HepG2 (cell line): Measurements from ENCODE around the gene ABI3.

Experiments used
- BHLHE40 ChIP-seq: IDR thresholded peaks from 2 replicates; pipeline ENCODE4 v1.6.1; 2011; ENCODE audit warnings: low read length, improper control_type of control experiment
- EP300 ChIP-seq, 3 experiments: sonication (generic) in 1 of 3; formaldehyde crosslinking in 1 of 3; IDR thresholded peaks; 2 replicates each; pipeline versions ENCODE4 v1.5.1 to v1.6.1; 2011 to 2020; ENCODE audit warnings: low read depth in 2 of 3, low read length in 2 of 3, borderline replicate concordance in 1 of 3, improper control_type of control experiment in 1 of 3, mild to moderate bottlenecking in 1 of 3, missing genetic modification reagents in 1 of 3, moderate library complexity in 1 of 3
- NCOA2 ChIP-seq: sonication (generic); formaldehyde crosslinking; IDR thresholded peaks from 2 replicates; pipeline ENCODE4 v1.8.0; 2022; ENCODE audit warnings: inconsistent platforms
- RARA ChIP-seq: IDR thresholded peaks from 2 replicates; pipeline ENCODE4 v1.6.1; 2016; ENCODE audit warnings: missing genetic modification reagents, missing compliant biosample characterization
- RFX5 ChIP-seq: IDR thresholded peaks from 2 replicates; pipeline ENCODE4 v1.6.1; 2011; ENCODE audit warnings: low read depth, low read length, improper control_type of control experiment
- TAF1 ChIP-seq: sonication (generic); formaldehyde crosslinking; IDR thresholded peaks from 2 replicates; pipeline ENCODE4 v1.4.0; 2020; ENCODE audit warnings: missing genetic modification reagents
- TCF7L2 ChIP-seq: IDR thresholded peaks from 2 replicates; pipeline ENCODE4 v1.6.1; 2011; ENCODE audit warnings: mild to moderate bottlenecking, low read depth, low read length, moderate library complexity
- TFE3 ChIP-seq: IDR thresholded peaks from 2 replicates; pipeline ENCODE4 v1.6.1; 2016
- ZNF556 ChIP-seq: sonication (generic); formaldehyde crosslinking; IDR thresholded peaks from 2 replicates; pipeline ENCODE4 v1.4.0; 2020; ENCODE audit warnings: mild to moderate bottlenecking, missing genetic modification reagents, borderline replicate concordance
- ZNF598 ChIP-seq: sonication (generic); formaldehyde crosslinking; IDR thresholded peaks from 2 replicates; pipeline ENCODE4 v1.5.1; 2020; ENCODE audit warnings: mild to moderate bottlenecking, missing genetic modification reagents, borderline replicate concordance

GRCh38 chr17:49225554-49226236, 15.2 kb downstream of the ABI3 start:
- no peak for TF ChIP-seq BHLHE40
- no peak for TF ChIP-seq EP300 (IDR thresholded peaks at IDR 0.05; ENCODE audit: low read depth in 2 of 2, low read length in 2 of 2)
- TF ChIP-seq EP300 (CRISPR knock-in tag; IDR thresholded peaks at IDR 0.05; ENCODE audit: borderline replicate concordance), result no peak
- TF ChIP-seq TFE3 (CRISPR knock-in tag), result no peak
- TF ChIP-seq ZNF556 (CRISPR knock-in tag), result no peak
- no peak for TF ChIP-seq NCOA2 (CRISPR knock-in tag)
- TF ChIP-seq TCF7L2, result no peak
- no peak for TF ChIP-seq TAF1
- TF ChIP-seq RARA (CRISPR knock-in tag), result no peak
- TF ChIP-seq ZNF598 (CRISPR knock-in tag), result no peak
- no peak for TF ChIP-seq RFX5
